ENCODE results near the gene NOXA1. TPM values are rescaled to one million over a fixed set of nuclear protein-coding genes. Genes with fewer than 3 reads are reported as not detected.

Gene NOXA1
- total and polyA plus RNA-seq, 9 of the 15 experiments (the other 6 are each of a cell fraction or from before 2014, with no cell fraction given) = 0.07 to 1.2 (median 0.20) TPM; not detected in 4

DNA sequence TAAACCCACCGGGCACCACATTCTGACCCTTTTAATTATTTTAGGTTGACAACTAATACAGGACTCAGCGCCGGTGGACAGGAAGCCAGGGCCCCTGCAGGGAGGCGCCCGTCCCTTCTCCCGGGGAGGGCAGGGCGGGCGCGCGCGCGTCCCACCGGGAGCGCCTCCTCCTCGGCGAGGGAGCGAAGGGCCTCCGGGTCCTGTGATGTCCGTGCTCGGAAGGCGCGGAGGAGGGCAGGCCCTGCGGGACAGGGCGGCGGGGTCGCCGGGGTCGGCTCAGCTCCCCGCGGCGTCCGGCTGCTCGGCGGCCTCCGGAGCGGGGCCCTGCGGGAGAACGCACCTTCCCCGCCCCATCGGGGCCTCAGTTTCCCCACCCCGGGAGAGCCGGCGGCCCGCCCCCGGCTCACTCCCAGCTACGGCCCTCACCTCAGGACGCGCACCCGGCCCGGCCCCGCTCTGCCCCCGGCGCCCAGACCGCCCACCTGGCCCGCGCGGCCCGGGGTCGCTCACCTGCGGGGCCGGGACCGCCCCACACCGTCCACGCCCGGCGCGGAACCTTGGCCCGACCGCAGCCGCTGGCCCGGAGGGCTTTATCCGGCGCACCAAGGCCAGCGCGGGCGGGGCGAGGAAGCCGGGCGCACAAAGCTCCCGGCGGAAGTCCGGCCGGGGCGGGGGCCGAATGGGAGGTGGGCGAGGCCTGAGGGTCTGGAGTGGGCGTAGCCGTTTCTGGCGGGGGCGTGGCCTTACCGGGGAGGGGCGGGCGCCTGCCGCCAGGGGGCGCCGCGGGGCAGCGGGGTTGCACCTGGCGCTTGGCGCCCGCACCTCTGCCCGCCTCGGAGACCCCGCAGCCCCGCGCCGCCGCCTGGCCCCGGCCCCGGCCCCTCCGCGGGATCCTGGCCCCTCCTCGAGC, at the start of gene NOXA1, which contains the start of gene EXD3 (continued):
- TF ChIP-seq ZNF212 (CRISPR knock-in tag; IDR thresholded peaks at IDR 0.05) = no peak
- no peak for TF ChIP-seq MAFG (tag; conservative IDR thresholded peaks at IDR 0.05)
- TF ChIP-seq SAFB (IDR thresholded peaks at IDR 0.05; ENCODE audit: borderline replicate concordance, low read depth, low read length) = peak; percentile 79
- no peak for TF ChIP-seq TFE3 (CRISPR knock-in tag; IDR thresholded peaks at IDR 0.05)
- TF ChIP-seq RB1 (IDR thresholded peaks at IDR 0.05; ENCODE audit: low read depth) = peak; percentile 97
- TF ChIP-seq RFX1 (IDR thresholded peaks at IDR 0.05) = no peak
- no peak for TF ChIP-seq NR4A1 (CRISPR knock-in tag; IDR thresholded peaks at IDR 0.05)
- TF ChIP-seq NR4A1 (tag; IDR thresholded peaks at IDR 0.05) = 0 out of 2 replicates have a peak, but pooled peaks have one; percentile 34
- TF ChIP-seq, protein P1, sequence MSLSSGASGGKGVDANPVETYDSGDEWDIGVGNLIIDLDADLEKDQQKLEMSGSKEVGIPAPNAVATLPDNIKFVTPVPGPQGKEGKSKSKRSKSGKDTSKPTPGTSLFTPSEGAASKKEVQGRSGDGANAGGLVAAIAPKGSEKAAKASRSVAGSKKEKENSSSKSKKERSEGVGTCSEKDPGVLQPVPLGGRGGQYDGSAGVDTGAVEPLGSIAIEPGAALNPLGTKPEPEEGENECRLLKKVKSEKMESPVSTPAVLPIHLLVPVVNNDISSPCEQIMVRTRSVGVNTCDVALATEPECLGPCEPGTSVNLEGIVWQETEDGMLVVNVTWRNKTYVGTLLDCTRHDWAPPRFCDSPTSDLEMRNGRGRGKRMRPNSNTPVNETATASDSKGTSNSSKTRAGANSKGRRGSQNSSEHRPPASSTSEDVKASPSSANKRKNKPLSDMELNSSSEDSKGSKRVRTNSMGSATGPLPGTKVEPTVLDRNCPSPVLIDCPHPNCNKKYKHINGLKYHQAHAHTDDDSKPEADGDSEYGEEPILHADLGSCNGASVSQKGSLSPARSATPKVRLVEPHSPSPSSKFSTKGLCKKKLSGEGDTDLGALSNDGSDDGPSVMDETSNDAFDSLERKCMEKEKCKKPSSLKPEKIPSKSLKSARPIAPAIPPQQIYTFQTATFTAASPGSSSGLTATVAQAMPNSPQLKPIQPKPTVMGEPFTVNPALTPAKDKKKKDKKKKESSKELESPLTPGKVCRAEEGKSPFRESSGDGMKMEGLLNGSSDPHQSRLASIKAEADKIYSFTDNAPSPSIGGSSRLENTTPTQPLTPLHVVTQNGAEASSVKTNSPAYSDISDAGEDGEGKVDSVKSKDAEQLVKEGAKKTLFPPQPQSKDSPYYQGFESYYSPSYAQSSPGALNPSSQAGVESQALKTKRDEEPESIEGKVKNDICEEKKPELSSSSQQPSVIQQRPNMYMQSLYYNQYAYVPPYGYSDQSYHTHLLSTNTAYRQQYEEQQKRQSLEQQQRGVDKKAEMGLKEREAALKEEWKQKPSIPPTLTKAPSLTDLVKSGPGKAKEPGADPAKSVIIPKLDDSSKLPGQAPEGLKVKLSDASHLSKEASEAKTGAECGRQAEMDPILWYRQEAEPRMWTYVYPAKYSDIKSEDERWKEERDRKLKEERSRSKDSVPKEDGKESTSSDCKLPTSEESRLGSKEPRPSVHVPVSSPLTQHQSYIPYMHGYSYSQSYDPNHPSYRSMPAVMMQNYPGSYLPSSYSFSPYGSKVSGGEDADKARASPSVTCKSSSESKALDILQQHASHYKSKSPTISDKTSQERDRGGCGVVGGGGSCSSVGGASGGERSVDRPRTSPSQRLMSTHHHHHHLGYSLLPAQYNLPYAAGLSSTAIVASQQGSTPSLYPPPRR (CRISPR knock-in tag; IDR thresholded peaks at IDR 0.05; ENCODE audit: borderline replicate concordance) = peak; percentile 52; the same call in 1 of the 2 replicates
- TF ChIP-seq ELF1 (tag; IDR thresholded peaks at IDR 0.05) = peak; percentile 79
- TF ChIP-seq DEAF1 (CRISPR knock-in tag; IDR thresholded peaks at IDR 0.05) = no peak
- peak; percentile 70 for TF ChIP-seq TBP (optimal IDR thresholded peaks at IDR 0.05; ENCODE audit: low read depth, low read length)
- TF ChIP-seq ZNF57 (CRISPR knock-in tag; IDR thresholded peaks at IDR 0.05) = no peak
- peak; percentile 62 for TF ChIP-seq SOX6 (IDR thresholded peaks at IDR 0.05)
- no peak for TF ChIP-seq ZNF408 (CRISPR knock-in tag; IDR thresholded peaks at IDR 0.05; ENCODE audit: low read depth)
- TF ChIP-seq IRF9 (tag; IDR thresholded peaks at IDR 0.05) = no peak
- TF ChIP-seq SNIP1 (IDR thresholded peaks at IDR 0.05; ENCODE audit: low read depth) = no peak
